ENCODE data around the gene CACNB4. TPM values are rescaled to one million over a fixed set of nuclear protein-coding genes. Genes with fewer than 3 reads are reported as not detected.

Gene CACNB4
- total and polyA plus RNA-seq, 9 of the 15 experiments (the other 6 are each of a cell fraction or from before 2014, with no cell fraction given) = 0.01 to 0.20 (median 0.04) TPM; not detected in 1

DNA sequence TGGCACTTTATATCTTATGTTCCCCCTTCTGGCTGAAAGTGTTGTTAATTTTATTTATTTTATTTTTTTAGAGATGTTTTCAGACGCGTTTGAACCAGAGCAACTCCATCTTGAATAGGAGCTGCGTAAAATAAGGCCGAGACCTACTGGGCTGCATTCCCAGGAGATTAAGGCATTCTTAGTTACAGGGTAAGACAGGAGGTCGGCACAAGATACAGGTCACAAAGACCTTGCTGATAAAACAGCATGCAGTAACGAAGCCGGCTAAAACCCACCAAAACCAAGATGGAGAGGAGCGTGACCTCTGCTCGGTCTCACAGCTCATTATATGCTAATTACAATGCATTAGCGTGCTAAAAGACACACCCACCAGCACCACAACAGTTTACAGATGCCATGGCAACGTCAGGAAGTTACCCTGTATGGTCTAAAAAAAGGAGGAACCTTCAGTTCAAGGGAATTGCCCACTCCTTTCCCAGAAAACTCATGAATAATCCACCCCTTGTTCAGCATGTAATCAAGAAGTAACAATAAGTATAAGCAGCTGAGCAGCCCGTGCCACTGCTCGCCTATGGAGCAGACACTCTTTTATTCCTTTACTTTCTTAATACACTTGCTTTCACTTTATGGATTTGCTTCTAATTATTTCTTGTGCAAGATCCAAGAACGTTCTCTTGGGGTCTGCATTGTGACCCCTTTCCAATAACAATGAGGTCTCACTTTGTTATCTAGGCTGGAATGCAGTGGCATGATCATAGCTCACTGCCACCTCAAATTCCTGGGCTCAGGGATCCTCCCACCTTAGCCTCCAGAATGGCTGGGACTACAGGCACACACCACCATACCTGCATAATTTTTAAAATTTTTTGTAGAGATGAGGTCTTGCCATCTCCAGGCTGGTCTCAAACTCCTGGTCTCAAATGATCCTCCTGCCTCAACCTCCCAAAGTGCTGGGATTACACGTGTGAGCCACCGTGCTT is 55.9 kb downstream of the CACNB4 start (continued):
- TF ChIP-seq U2AF2 (optimal IDR thresholded peaks at IDR 0.05; ENCODE audit: low read depth, low read length) = no peak
- TF ChIP-seq, protein P1, sequence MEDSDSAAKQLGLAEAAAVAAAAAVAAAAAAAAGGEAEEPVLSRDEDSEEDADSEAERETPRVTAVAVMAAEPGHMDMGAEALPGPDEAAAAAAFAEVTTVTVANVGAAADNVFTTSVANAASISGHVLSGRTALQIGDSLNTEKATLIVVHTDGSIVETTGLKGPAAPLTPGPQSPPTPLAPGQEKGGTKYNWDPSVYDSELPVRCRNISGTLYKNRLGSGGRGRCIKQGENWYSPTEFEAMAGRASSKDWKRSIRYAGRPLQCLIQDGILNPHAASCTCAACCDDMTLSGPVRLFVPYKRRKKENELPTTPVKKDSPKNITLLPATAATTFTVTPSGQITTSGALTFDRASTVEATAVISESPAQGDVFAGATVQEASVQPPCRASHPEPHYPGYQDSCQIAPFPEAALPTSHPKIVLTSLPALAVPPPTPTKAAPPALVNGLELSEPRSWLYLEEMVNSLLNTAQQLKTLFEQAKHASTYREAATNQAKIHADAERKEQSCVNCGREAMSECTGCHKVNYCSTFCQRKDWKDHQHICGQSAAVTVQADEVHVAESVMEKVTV (CRISPR knock-in tag; IDR thresholded peaks at IDR 0.05) = no peak; the same call in 1 of the 2 replicates
- TF ChIP-seq, protein P2, sequence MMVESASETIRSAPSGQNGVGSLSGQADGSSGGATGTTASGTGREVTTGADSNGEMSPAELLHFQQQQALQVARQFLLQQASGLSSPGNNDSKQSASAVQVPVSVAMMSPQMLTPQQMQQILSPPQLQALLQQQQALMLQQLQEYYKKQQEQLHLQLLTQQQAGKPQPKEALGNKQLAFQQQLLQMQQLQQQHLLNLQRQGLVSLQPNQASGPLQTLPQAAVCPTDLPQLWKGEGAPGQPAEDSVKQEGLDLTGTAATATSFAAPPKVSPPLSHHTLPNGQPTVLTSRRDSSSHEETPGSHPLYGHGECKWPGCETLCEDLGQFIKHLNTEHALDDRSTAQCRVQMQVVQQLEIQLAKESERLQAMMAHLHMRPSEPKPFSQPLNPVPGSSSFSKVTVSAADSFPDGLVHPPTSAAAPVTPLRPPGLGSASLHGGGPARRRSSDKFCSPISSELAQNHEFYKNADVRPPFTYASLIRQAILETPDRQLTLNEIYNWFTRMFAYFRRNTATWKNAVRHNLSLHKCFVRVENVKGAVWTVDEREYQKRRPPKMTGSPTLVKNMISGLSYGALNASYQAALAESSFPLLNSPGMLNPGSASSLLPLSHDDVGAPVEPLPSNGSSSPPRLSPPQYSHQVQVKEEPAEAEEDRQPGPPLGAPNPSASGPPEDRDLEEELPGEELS (CRISPR knock-in tag; IDR thresholded peaks at IDR 0.05; ENCODE audit: borderline replicate concordance) = no peak
- TF ChIP-seq, protein P3, sequence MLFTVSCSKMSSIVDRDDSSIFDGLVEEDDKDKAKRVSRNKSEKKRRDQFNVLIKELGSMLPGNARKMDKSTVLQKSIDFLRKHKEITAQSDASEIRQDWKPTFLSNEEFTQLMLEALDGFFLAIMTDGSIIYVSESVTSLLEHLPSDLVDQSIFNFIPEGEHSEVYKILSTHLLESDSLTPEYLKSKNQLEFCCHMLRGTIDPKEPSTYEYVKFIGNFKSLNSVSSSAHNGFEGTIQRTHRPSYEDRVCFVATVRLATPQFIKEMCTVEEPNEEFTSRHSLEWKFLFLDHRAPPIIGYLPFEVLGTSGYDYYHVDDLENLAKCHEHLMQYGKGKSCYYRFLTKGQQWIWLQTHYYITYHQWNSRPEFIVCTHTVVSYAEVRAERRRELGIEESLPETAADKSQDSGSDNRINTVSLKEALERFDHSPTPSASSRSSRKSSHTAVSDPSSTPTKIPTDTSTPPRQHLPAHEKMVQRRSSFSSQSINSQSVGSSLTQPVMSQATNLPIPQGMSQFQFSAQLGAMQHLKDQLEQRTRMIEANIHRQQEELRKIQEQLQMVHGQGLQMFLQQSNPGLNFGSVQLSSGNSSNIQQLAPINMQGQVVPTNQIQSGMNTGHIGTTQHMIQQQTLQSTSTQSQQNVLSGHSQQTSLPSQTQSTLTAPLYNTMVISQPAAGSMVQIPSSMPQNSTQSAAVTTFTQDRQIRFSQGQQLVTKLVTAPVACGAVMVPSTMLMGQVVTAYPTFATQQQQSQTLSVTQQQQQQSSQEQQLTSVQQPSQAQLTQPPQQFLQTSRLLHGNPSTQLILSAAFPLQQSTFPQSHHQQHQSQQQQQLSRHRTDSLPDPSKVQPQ (CRISPR knock-in tag; IDR thresholded peaks at IDR 0.05; ENCODE audit: borderline replicate concordance) = no peak
- TF ChIP-seq ZNF3 (CRISPR knock-in tag; IDR thresholded peaks at IDR 0.05) = no peak
- TF ChIP-seq, protein P4, sequence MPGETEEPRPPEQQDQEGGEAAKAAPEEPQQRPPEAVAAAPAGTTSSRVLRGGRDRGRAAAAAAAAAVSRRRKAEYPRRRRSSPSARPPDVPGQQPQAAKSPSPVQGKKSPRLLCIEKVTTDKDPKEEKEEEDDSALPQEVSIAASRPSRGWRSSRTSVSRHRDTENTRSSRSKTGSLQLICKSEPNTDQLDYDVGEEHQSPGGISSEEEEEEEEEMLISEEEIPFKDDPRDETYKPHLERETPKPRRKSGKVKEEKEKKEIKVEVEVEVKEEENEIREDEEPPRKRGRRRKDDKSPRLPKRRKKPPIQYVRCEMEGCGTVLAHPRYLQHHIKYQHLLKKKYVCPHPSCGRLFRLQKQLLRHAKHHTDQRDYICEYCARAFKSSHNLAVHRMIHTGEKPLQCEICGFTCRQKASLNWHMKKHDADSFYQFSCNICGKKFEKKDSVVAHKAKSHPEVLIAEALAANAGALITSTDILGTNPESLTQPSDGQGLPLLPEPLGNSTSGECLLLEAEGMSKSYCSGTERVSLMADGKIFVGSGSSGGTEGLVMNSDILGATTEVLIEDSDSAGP (CRISPR knock-in tag; IDR thresholded peaks at IDR 0.05) = no peak
- TF ChIP-seq KAT8 (IDR thresholded peaks at IDR 0.05; ENCODE audit: low read depth) = no peak
- TF ChIP-seq XRCC3 (IDR thresholded peaks at IDR 0.05) = no peak
- no peak for TF ChIP-seq SLC30A9 (CRISPR knock-in tag; IDR thresholded peaks at IDR 0.05)
- no peak for TF ChIP-seq LCOR (CRISPR knock-in tag; IDR thresholded peaks at IDR 0.05)
- TF ChIP-seq NRF1 (conservative IDR thresholded peaks at IDR 0.05 in 1 of 2, IDR thresholded peaks at IDR 0.05 in 1 of 2) = no peak
- TF ChIP-seq, protein P5, sequence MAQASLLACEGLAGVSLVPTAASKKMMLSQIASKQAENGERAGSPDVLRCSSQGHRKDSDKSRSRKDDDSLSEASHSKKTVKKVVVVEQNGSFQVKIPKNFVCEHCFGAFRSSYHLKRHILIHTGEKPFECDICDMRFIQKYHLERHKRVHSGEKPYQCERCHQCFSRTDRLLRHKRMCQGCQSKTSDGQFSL (CRISPR knock-in tag; IDR thresholded peaks at IDR 0.05) = no peak
- TF ChIP-seq, protein P5 (tag; IDR thresholded peaks at IDR 0.05) = peak in 1 of 2 experiments; percentile 90; a peak in 2 of 4 replicates
- TF ChIP-seq HSF4 (CRISPR knock-in tag; IDR thresholded peaks at IDR 0.05; ENCODE audit: borderline replicate concordance) = no peak
- TF ChIP-seq E2F3 (CRISPR knock-in tag; IDR thresholded peaks at IDR 0.05) = no peak
- TF ChIP-seq FIP1L1 (IDR thresholded peaks at IDR 0.05; ENCODE audit: low read depth, low read length, poor library complexity, severe bottlenecking) = no peak

Data from K562 (cell line).